ENCODE results near the gene CELSR1. TPM values are rescaled to one million over a fixed set of nuclear protein-coding genes. Genes with fewer than 3 reads are reported as not detected.

Gene CELSR1
- total RNA-seq, 1 experiment from 2014 or later: 19.6 TPM

- Histone ChIP-seq H3K27ac (ENCODE audit: low read depth, low read length) (no peak overlapping the region), H3K27me3 (ENCODE audit: insufficient read depth, low read length) (no peaks in the 10 kb centered on the region), H3K9me3 (ENCODE audit: control insufficient read depth in 1 of 2, insufficient read depth in 1 of 2, low read depth in 1 of 2, low read length in 2 of 2) (no peaks in the 10 kb centered on the region), H3K4me2 (ENCODE audit: low read length) (0 out of 2 replicates have a peak overlapping the region, but pooled peaks have one; percentile 5), H3K4me1 (ENCODE audit: control insufficient read depth in 1 of 2, insufficient read depth in 2 of 2, low read length in 2 of 2) (peaks cover 0 to 12% of the 10 kb centered on the region in 2 experiments; a peak in 2 of 4 replicates), H3K9me2 (ENCODE audit: insufficient read depth) (no peaks in the 10 kb centered on the region), H2AFZ (ENCODE audit: low read depth, low read length, poor library complexity, severe bottlenecking) (no peak overlapping the region), H3K79me2 (ENCODE audit: insufficient read depth, low read length) (no peaks in the 10 kb centered on the region), H3K4me3 (replicated peaks in 1 of 2; ENCODE audit: low read depth in 1 of 2, low read length in 2 of 2) (no peak overlapping the region), H4K20me1 (ENCODE audit: insufficient read depth) (no peaks in the 10 kb centered on the region), H3K9ac (ENCODE audit: low read length) (no peak overlapping the region), H3K36me3 (ENCODE audit: control insufficient read depth in 1 of 2, insufficient read depth in 2 of 2, low read length in 2 of 2) (no peaks in the 10 kb centered on the region; a peak in 1 of 4 replicates)
- ChIA-PET RAD21 (ENCODE audit: low non-redundant PET in 1 of 2, low total read pairs in 2 of 2, uncharacterized antibody in 2 of 2, unreplicated experiment in 2 of 2) (interaction anchor here (0.5 to 2.1 kb wide), 10 partner anchors 10 to 196 kb away, joined by 3 to 31 read pairs (median 4); no protein-coding TSS in a partner anchor), POLR2A (interaction anchor here (0.9 to 1.3 kb wide), 2 partner anchors 175 to 197 kb away, joined by 3 to 15 read pairs; no protein-coding TSS in a partner anchor), CTCF (interaction anchor here (1.0 to 4.1 kb wide), 17 partner anchors 9 to 212 kb away, joined by 3 to 146 read pairs (median 5); partner anchors contain the start of gene CELSR1)
- BruUV-seq (replicated peaks): no TSS peak
- ATAC-seq (peak; percentile 45), DNase-seq (ENCODE audit: low read depth, low spot score) (no peak)
- intact Hi-C loops (cut with micrococcal nuclease): loop anchor here (1.0 kb wide), 2 partner anchors 170 to 175 kb away; partner anchors contain the start of gene CELSR1
- TF ChIP-seq YY1 (IDR thresholded peaks at IDR 0.05; ENCODE audit: extremely low read depth, insufficient replicate concordance, low read depth, low read length) (no peak), FOSL1 (IDR thresholded peaks at IDR 0.05; ENCODE audit: low read depth) (no peak), POLR2AphosphoS5 (IDR thresholded peaks at IDR 0.05; ENCODE audit: low read depth, low read length) (no peak), ZFX (IDR thresholded peaks at IDR 0.05) (no peak), RAD21 (IDR thresholded peaks at IDR 0.05; ENCODE audit: low read depth) (no peak), SIN3A (IDR thresholded peaks at IDR 0.05; ENCODE audit: low read depth) (no peak), SRF (IDR thresholded peaks at IDR 0.05; ENCODE audit: low read depth) (no peak), EGR1 (IDR thresholded peaks at IDR 0.05; ENCODE audit: low read depth) (no peak), EZH2 (IDR thresholded peaks at IDR 0.05) (no peak), CBX3 (IDR thresholded peaks at IDR 0.05; ENCODE audit: low read depth) (no peak), MAX (IDR thresholded peaks at IDR 0.05) (no peak), ELF1 (IDR thresholded peaks at IDR 0.05; ENCODE audit: borderline replicate concordance, low read depth) (no peak)
- TF ChIP-seq, protein P1, sequence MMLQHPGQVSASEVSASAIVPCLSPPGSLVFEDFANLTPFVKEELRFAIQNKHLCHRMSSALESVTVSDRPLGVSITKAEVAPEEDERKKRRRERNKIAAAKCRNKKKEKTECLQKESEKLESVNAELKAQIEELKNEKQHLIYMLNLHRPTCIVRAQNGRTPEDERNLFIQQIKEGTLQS (IDR thresholded peaks at IDR 0.05): no peak
- TF ChIP-seq, protein P2, sequence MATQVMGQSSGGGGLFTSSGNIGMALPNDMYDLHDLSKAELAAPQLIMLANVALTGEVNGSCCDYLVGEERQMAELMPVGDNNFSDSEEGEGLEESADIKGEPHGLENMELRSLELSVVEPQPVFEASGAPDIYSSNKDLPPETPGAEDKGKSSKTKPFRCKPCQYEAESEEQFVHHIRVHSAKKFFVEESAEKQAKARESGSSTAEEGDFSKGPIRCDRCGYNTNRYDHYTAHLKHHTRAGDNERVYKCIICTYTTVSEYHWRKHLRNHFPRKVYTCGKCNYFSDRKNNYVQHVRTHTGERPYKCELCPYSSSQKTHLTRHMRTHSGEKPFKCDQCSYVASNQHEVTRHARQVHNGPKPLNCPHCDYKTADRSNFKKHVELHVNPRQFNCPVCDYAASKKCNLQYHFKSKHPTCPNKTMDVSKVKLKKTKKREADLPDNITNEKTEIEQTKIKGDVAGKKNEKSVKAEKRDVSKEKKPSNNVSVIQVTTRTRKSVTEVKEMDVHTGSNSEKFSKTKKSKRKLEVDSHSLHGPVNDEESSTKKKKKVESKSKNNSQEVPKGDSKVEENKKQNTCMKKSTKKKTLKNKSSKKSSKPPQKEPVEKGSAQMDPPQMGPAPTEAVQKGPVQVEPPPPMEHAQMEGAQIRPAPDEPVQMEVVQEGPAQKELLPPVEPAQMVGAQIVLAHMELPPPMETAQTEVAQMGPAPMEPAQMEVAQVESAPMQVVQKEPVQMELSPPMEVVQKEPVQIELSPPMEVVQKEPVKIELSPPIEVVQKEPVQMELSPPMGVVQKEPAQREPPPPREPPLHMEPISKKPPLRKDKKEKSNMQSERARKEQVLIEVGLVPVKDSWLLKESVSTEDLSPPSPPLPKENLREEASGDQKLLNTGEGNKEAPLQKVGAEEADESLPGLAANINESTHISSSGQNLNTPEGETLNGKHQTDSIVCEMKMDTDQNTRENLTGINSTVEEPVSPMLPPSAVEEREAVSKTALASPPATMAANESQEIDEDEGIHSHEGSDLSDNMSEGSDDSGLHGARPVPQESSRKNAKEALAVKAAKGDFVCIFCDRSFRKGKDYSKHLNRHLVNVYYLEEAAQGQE (IDR thresholded peaks at IDR 0.05; ENCODE audit: low read depth): no peak
- TF ChIP-seq, protein P3, sequence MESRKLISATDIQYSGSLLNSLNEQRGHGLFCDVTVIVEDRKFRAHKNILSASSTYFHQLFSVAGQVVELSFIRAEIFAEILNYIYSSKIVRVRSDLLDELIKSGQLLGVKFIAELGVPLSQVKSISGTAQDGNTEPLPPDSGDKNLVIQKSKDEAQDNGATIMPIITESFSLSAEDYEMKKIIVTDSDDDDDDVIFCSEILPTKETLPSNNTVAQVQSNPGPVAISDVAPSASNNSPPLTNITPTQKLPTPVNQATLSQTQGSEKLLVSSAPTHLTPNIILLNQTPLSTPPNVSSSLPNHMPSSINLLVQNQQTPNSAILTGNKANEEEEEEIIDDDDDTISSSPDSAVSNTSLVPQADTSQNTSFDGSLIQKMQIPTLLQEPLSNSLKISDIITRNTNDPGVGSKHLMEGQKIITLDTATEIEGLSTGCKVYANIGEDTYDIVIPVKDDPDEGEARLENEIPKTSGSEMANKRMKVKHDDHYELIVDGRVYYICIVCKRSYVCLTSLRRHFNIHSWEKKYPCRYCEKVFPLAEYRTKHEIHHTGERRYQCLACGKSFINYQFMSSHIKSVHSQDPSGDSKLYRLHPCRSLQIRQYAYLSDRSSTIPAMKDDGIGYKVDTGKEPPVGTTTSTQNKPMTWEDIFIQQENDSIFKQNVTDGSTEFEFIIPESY (IDR thresholded peaks at IDR 0.05; ENCODE audit: extremely low read depth, insufficient replicate concordance, low read length): no peak
These were observed 170.4 kb downstream of the CELSR1 start for GRCh38 chr22:46366801-46367706.
